Coronary artery (tissue), 2 donors: ENCODE results near the gene DPPA5.
"Not testable (repeated sequence)": the region's sequence is repeated elsewhere in the genome, so short reads cannot be mapped to it uniquely, and the experiment has no call there.

Experiments used
- DNase-seq: peaks from one replicate; pipeline ENCODE4 v3.0.0-alpha.2; 2017; ENCODE audit warnings: low spot score
- H3K27ac ChIP-seq, 2 donors: fragments of 200-600 bp; sonication (generic); one replicate each; pipeline ENCODE4 v1.5.1; 2016 to 2019
- H3K4me3 ChIP-seq: fragments of 200-600 bp; sonication (generic); 2 replicates; pipeline ENCODE4 v1.5.1; 2016; ENCODE audit warnings: mild to moderate bottlenecking, moderate library complexity
- TF ChIP-seq, protein P1 (sequence below): fragments of 200-600 bp; sonication (generic); IDR thresholded peaks from one replicate; pipeline ENCODE4 v1.5.1; 2019; ENCODE audit warnings: antibody characterized with exemption

Gene DPPA5

DNA sequence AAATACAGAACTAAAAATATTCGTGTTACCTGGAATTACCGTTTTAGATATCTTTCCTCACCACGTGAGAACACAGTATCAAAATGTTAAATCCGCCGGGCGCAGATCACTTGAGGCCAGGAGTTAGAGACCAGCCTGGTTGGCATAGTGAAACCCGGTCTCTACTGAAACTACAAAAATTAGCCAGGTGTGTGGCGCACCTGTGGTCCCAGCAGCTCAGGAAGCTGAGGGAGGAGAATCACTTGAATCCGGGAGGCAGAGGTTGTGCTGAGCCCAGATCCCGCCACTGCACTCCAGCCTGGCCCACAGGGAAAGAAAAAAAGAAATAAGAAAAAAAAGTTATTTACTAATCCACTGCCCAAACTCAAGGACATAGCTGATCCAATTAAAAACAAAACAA lies 35.8 kb upstream of the DPPA5 start:
- TF ChIP-seq, protein P1, sequence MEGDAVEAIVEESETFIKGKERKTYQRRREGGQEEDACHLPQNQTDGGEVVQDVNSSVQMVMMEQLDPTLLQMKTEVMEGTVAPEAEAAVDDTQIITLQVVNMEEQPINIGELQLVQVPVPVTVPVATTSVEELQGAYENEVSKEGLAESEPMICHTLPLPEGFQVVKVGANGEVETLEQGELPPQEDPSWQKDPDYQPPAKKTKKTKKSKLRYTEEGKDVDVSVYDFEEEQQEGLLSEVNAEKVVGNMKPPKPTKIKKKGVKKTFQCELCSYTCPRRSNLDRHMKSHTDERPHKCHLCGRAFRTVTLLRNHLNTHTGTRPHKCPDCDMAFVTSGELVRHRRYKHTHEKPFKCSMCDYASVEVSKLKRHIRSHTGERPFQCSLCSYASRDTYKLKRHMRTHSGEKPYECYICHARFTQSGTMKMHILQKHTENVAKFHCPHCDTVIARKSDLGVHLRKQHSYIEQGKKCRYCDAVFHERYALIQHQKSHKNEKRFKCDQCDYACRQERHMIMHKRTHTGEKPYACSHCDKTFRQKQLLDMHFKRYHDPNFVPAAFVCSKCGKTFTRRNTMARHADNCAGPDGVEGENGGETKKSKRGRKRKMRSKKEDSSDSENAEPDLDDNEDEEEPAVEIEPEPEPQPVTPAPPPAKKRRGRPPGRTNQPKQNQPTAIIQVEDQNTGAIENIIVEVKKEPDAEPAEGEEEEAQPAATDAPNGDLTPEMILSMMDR = no peak
- no peak overlapping the region for H3K4me3 ChIP-seq
- no peak for DNase-seq
- H3K27ac ChIP-seq = no peak overlapping the region

DNA sequence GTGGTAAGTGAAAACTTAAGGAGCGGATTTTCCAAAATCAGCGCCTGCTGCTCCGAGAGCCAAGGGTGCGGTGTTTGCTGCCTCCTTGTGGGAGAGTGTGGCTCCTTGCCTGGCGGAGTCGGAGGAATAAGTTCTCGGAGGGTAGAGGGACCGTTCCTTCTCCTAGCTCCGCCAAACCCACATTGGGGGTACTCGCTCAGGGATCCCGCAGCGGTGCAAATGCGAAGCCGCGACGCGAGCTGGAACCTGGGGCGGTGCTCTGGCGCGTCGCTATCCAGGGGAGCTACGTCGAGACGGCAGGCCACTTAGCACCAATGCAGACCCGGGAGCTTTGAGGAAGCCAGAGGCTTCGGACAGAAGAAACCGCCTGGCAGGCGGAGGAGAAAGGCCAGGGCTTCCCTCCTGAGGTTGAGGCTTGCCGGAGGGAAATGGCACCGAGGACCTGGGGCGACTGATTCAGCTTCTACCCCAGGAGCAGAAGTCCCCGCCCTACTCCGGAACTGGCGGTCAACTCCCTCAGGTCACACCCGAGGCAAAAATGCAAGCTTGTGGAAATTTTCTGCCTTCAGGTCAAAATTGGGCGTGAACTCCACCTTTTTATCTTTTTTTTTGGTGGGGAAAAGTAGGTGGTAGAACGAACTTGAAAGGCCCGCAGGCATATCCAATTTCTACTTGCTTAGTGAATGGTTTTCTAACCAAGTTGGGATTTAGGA lies 34.9 kb upstream of the DPPA5 start:
- Histone ChIP-seq H3K27ac (peak overlapping the region in 1 of 2 donors; percentile 65), H3K4me3 (peak overlapping the region; percentile 74)
- TF ChIP-seq, protein P1 = peak; percentile 41
- peak; percentile 78 for DNase-seq

DNA sequence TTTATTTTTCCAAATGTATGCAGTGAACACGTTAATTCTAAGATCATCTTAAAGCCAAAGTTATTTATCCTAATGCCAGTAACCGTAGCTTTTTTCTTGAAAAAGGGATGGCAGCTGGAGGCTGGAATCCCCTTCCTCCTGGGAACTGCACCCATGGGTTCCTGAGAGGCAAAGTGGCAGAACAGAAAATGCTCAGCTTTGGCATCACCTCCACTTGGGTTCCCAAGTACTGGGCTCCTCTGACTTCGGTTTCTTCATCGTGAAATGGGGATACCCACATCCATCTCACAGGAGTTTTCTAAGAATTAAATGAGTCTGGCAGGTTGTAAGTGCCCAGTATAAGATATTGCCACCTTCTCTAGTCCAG lies 34.3 kb upstream of the DPPA5 start:
- TF ChIP-seq, protein P1 = no peak
- Histone ChIP-seq H3K27ac (peak overlapping the region in 1 of 2 donors; percentile 65), H3K4me3 (peak overlapping the region; percentile 74)
- no peak for DNase-seq

DNA sequence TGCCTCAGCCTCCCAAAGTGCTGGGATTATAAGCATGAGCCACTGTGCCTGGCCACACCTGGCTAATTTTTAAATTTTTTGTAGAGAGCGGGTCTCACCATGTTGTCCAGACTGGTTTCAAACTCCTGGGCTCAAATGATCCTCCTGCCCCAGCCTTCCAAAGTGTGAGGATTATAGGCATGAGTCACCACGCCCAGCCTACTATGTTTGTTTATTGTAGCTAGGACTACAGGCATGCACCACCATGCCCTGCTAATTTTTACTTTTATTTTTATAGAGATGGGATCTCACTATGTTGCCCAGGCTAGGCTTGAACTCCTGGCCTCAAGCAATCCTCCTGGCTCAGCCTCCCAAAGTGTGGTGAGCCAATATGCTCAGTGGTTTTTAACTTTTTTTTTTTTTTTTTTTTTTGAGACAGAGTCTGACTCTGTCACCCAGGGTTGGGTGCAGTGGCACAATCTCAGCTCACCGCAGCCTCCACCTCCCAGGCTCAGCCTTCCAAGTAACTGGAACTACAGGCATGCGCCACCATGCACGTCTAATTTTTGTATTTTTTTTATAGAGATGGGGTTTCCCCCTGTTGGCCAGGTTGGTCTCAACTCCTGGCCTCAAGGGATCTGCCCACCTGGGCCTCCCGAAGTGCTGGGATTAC lies 28.5 kb upstream of the DPPA5 start:
- no peak overlapping the region for H3K4me3 ChIP-seq
- no peak overlapping the region for H3K27ac ChIP-seq
- TF ChIP-seq, protein P1 = no peak
- DNase-seq = no peak

DNA sequence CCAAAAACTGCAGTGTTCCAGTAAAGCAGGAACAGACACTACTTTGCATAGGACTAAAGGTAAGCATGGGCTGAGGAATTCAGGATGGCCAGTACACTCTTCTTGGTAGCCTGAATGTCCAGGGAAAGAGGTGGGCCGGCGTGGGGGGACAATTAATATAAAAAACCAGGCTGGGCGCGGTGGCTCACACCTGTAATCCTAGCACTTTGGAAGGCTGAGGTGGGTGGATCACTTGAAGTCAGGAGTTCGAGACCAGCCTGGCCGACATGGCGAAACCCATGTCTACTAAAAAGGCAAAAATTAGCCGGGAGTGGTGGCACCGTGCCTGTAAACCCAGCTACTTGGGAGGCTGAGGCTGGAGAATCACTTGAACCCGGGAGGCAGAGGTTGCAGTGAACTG lies 27.5 kb upstream of the DPPA5 start:
- not testable (repeated sequence) for H3K27ac ChIP-seq, H3K4me3 ChIP-seq, DNase-seq

DNA sequence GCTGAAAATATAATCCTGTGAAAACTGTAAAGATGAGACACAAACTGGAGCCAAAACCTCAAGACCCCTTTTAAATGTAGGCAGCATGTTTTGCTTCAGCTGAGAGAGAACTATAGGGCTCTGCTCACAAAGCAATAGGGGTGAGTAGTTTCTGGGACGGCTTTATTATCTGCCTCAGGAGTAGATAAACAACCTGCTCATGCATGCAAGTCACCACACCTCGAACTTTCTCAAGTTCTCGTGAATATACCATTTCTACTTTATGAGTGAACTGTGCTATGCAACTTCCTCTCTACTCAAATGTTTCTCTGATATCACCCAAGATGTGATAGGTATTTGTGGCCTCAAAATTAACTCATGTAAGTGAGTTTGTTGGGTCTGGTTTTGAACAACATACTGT lies 23.1 kb upstream of the DPPA5 start:
- Histone ChIP-seq H3K4me3 (no peak overlapping the region), H3K27ac (no peak overlapping the region)
- DNase-seq = no peak
- TF ChIP-seq, protein P1 = no peak

DNA sequence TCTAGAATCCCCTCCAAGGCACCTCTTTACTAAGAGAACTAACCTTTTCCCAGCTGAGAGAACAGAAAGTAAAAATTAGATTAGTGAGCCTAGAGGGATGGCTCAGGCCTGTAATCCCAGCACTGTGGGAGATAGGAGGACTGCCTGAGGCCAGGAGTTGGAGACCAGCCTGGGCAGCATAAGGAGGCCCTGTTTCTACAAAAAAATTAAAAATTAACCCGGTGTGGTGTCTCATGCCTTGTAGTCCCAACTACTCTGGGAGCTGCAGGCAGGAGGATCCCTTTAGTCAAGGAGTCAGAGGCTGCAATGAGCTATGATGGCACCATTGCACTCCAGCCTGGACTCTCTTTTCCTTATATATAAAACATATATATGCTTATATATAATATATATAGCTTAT lies 21.1 kb upstream of the DPPA5 start:
- no peak overlapping the region for H3K27ac ChIP-seq
- TF ChIP-seq, protein P1 = no peak
- H3K4me3 ChIP-seq = no peak overlapping the region
- DNase-seq = no peak
